IMR-90 (cell line): Measurements from ENCODE around the gene NELFE. TPM values are rescaled to one million over a fixed set of nuclear protein-coding genes. Genes with fewer than 3 reads are reported as not detected.
A peak's percentile ranks its signal among the peaks of the same experiment; 100 is the strongest.

Source experiments
- ATAC-seq: fragments of 200-7000 bp; cut with Tn5 transposase; 2 replicates; pipeline ENCODE4 v1.9.1; 2020; ENCODE audit warnings: low read depth, mild to moderate bottlenecking, moderate library complexity
- BruUV-seq: library from RNA; stranded (reverse); fragments of 400-500 nt; replicated peaks from 2 replicates; lab custom pipeline; 2021; lab: Mats Ljungman, UMichigan
- CTCF ChIA-PET: fragments of 300-600 bp; formaldehyde crosslinking; extraction: SDS; loops from one replicate; lab custom pipeline; 2021; ENCODE audit warnings: antibody characterized with exemption; lab: Yijun Ruan, JAX
- POLR2A ChIA-PET: fragments of 300-600 bp; sonication (Branson Sonifier 250); formaldehyde crosslinking; loops from one replicate; lab custom pipeline; 2022; ENCODE audit warnings: antibody characterized with exemption; ENCODE audit not compliant: unreplicated experiment; lab: Charles Lee
- DNase-seq: peaks from one replicate; pipeline ENCODE4 v3.0.0; 2013
- H2AFZ ChIP-seq: replicated peaks from 2 replicates; pipeline ENCODE3; 2013; ENCODE audit warnings: low read length, mild to moderate bottlenecking; ENCODE audit not compliant: poor library complexity
- H2AK5ac ChIP-seq: 2 replicates; pipeline ENCODE4 v1.6.1; 2013; ENCODE audit warnings: low read depth, low read length, inconsistent platforms
- H2AK9ac ChIP-seq: replicated peaks from 2 replicates; pipeline ENCODE3; 2013; ENCODE audit warnings: mild to moderate bottlenecking, low read depth, low read length, moderate library complexity; ENCODE audit not compliant: poor library complexity
- H2BK120ac ChIP-seq: 2 replicates; pipeline ENCODE4 v1.6.1; 2013; ENCODE audit warnings: low read depth, low read length, inconsistent platforms
- H2BK15ac ChIP-seq: 3 replicates; pipeline ENCODE4 v1.6.1; 2013; ENCODE audit warnings: low read depth, low read length, inconsistent platforms
- H2BK20ac ChIP-seq: 2 replicates; pipeline ENCODE4 v1.6.1; 2013; ENCODE audit warnings: low read depth, mild to moderate bottlenecking, inconsistent platforms, low read length, moderate library complexity
- H2BK5ac ChIP-seq: 2 replicates; pipeline ENCODE4 v1.6.1; 2013; ENCODE audit warnings: mild to moderate bottlenecking, low read depth, low read length, inconsistent platforms; ENCODE audit not compliant: poor library complexity, severe bottlenecking
- H3K14ac ChIP-seq: replicated peaks from 2 replicates; pipeline ENCODE4 v1.6.1; 2013; ENCODE audit warnings: low read depth, low read length, inconsistent platforms
- H3K18ac ChIP-seq: 2 replicates; pipeline ENCODE4 v1.6.1; 2013; ENCODE audit warnings: low read depth, low read length, control low read depth
- H3K23ac ChIP-seq: 2 replicates; pipeline ENCODE4 v1.6.1; 2013; ENCODE audit warnings: low read depth, low read length, inconsistent platforms
- H3K27ac ChIP-seq: 2 replicates; pipeline ENCODE4 v1.5.1; 2013; ENCODE audit warnings: mild to moderate bottlenecking, control low read depth, low read length; ENCODE audit not compliant: insufficient read depth
- H3K27me3 ChIP-seq: 2 replicates; pipeline ENCODE4 v1.6.1; 2013; ENCODE audit warnings: low read length; ENCODE audit not compliant: control insufficient read depth, insufficient read depth
- H3K36me3 ChIP-seq: 2 replicates; pipeline ENCODE4 v1.6.1; 2013; ENCODE audit warnings: low read length, mixed read lengths; ENCODE audit not compliant: control insufficient read depth, insufficient read depth
- H3K4ac ChIP-seq: 2 replicates; pipeline ENCODE4 v1.6.1; 2013; ENCODE audit warnings: low read depth, low read length, inconsistent platforms
- H3K4me1 ChIP-seq: 2 replicates; pipeline ENCODE4 v1.6.1; 2013; ENCODE audit warnings: low read length, mixed read lengths; ENCODE audit not compliant: control insufficient read depth, insufficient read depth
- H3K4me2 ChIP-seq: 2 replicates; pipeline ENCODE4 v1.6.1; 2013; ENCODE audit warnings: low read depth, mild to moderate bottlenecking, control low read depth, low read length, moderate library complexity
- H3K4me3 ChIP-seq: 2 replicates; pipeline ENCODE4 v1.5.1; 2013; ENCODE audit warnings: low read depth, mild to moderate bottlenecking, control low read depth, low read length, moderate library complexity; ENCODE audit not compliant: insufficient read depth
- H3K56ac ChIP-seq: 2 replicates; pipeline ENCODE4 v1.6.1; 2013; ENCODE audit warnings: low read length, inconsistent platforms; ENCODE audit not compliant: insufficient read depth; ENCODE audit errors: extremely low read depth
- H3K79me1 ChIP-seq, 2 experiments: 2 replicates each; pipeline ENCODE4 v1.6.1; 2013; ENCODE audit warnings: low read length in 2 of 2, inconsistent platforms in 1 of 2, low read depth in 1 of 2
- H3K9ac ChIP-seq: 2 replicates; pipeline ENCODE4 v1.6.1; 2013; ENCODE audit warnings: low read depth, low read length, control low read depth
- H3K9me1 ChIP-seq: 2 replicates; pipeline ENCODE4 v1.6.1; 2013; ENCODE audit warnings: low read length, inconsistent platforms; ENCODE audit not compliant: insufficient read depth
- H3K9me3 ChIP-seq: 2 replicates; pipeline ENCODE4 v1.6.1; 2013; ENCODE audit warnings: low read length; ENCODE audit not compliant: control insufficient read depth, insufficient read depth
- H4K20me1 ChIP-seq: 2 replicates; pipeline ENCODE4 v1.6.1; 2013; ENCODE audit warnings: low read length, inconsistent platforms; ENCODE audit not compliant: insufficient read depth
- H4K5ac ChIP-seq: 2 replicates; pipeline ENCODE4 v1.6.1; 2013; ENCODE audit warnings: mild to moderate bottlenecking, low read depth, low read length, control low read depth
- H4K8ac ChIP-seq, 2 experiments: 2 replicates each; pipeline ENCODE4 v1.6.1; 2013; ENCODE audit warnings: low read depth in 2 of 2, low read length in 2 of 2, control low read depth in 1 of 2, inconsistent platforms in 1 of 2
- H4K91ac ChIP-seq: 2 replicates; pipeline ENCODE4 v1.6.1; 2013; ENCODE audit warnings: low read depth, low read length, inconsistent platforms; ENCODE audit not compliant: insufficient read depth
- BHLHE40 ChIP-seq: fragments of 150-350 bp; IDR thresholded peaks from 2 replicates; pipeline ENCODE4 v1.6.1; 2016; ENCODE audit warnings: mild to moderate bottlenecking, low read depth, low read length
- CEBPB ChIP-seq: IDR thresholded peaks from 2 replicates; pipeline ENCODE4 v1.6.1; 2012; ENCODE audit warnings: low read depth, low read length, improper control_type of control experiment
- CHD1 ChIP-seq: IDR thresholded peaks from 2 replicates; pipeline ENCODE4 v1.6.1; 2012; ENCODE audit warnings: low read depth, low read length, improper control_type of control experiment
- CTCF ChIP-seq: conservative IDR thresholded peaks from 2 replicates; pipeline ENCODE4 v1.5.1; 2012; ENCODE audit warnings: mild to moderate bottlenecking, low read depth, low read length, improper control_type of control experiment
- FOS ChIP-seq: fragments of 150-350 bp; IDR thresholded peaks from 2 replicates; pipeline ENCODE4 v1.6.1; 2016; ENCODE audit warnings: low read depth, low read length
- MAFK ChIP-seq: IDR thresholded peaks from 2 replicates; pipeline ENCODE4 v1.6.1; 2012; ENCODE audit warnings: low read depth, low read length, improper control_type of control experiment
- MAZ ChIP-seq: IDR thresholded peaks from 2 replicates; pipeline ENCODE4 v1.6.1; 2012; ENCODE audit warnings: low read depth, mild to moderate bottlenecking, low read length, improper control_type of control experiment, moderate library complexity, borderline replicate concordance
- MXI1 ChIP-seq: IDR thresholded peaks from 2 replicates; pipeline ENCODE4 v1.6.1; 2012; ENCODE audit warnings: low read depth, mild to moderate bottlenecking, low read length, moderate library complexity, borderline replicate concordance
- NFE2L2 ChIP-seq: fragments of 150-350 bp; IDR thresholded peaks from 2 replicates; pipeline ENCODE4 v1.6.1; 2016; ENCODE audit warnings: low read depth, mild to moderate bottlenecking, low read length
- POLR2A ChIP-seq: IDR thresholded peaks from 2 replicates; pipeline ENCODE4 v1.6.1; 2012; ENCODE audit warnings: mild to moderate bottlenecking, low read depth, low read length
- RAD21 ChIP-seq: IDR thresholded peaks from 2 replicates; pipeline ENCODE4 v1.6.1; 2012; ENCODE audit warnings: low read length, improper control_type of control experiment
- RCOR1 ChIP-seq: IDR thresholded peaks from 2 replicates; pipeline ENCODE4 v1.6.1; 2012; ENCODE audit warnings: mild to moderate bottlenecking, low read length, improper control_type of control experiment; ENCODE audit not compliant: insufficient replicate concordance
- RFX5 ChIP-seq: IDR thresholded peaks from 2 replicates; pipeline ENCODE4 v1.8.0; 2012; ENCODE audit warnings: low read depth, mild to moderate bottlenecking, low read length, moderate library complexity
- SMC3 ChIP-seq: fragments of 150-350 bp; IDR thresholded peaks from 2 replicates; pipeline ENCODE4 v1.6.1; 2016; ENCODE audit warnings: low read depth, mild to moderate bottlenecking, antibody characterized with exemption, low read length, moderate library complexity
- USF2 ChIP-seq: fragments of 150-350 bp; IDR thresholded peaks from 2 replicates; pipeline ENCODE4 v1.6.1; 2017; ENCODE audit warnings: mild to moderate bottlenecking, antibody characterized with exemption, low read length, low read depth
- WGBS, 2 experiments: methylation state at CpG; one replicate each; pipeline versions ENCODE4 v1.1.5 to v1.1.7; 2013; ENCODE audit warnings: missing lambda C conversion rate in 2 of 2; ENCODE audit not compliant: insufficient read length in 1 of 2; ENCODE audit errors: extremely low coverage in 2 of 2; 5-methylcytosine and 5-hydroxymethylcytosine counted together
- dilution Hi-C: fragments of 300-500 bp; cut with HindIII; formaldehyde crosslinking; loops from one replicate; pipeline ENCODE4 v1.14.3; 2018; ENCODE audit warnings: low sequenced_read_pairs; ENCODE audit not compliant: unreplicated experiment
- in situ Hi-C: fragments of 300-500 bp; cut with MboI; formaldehyde crosslinking; loops from 3 replicates; pipeline ENCODE4 v1.14.3; 2019; ENCODE audit warnings: low sequenced_read_pairs, inconsistent platforms, mixed read lengths
- intact Hi-C: fragments of 100-400 bp; cut with micrococcal nuclease; formaldehyde crosslinking; loops from 2 replicates; pipeline ENCODE4 v1.10.0; 2022
- polyA plus RNA-seq, 3 experiments: library from polyadenylated mRNA; depleted of rRNA; stranded (reverse); fragments of >200 nt; gene quantifications; 2 replicates each; pipeline ENCODE4 v1.2.3, GENCODE V29; 2012; ENCODE audit warnings: low replicate concordance in 1 of 3
- total RNA-seq: library from RNA; depleted of rRNA; stranded (reverse); fragments of >200 nt; gene quantifications from 2 replicates; pipeline ENCODE4 v1.2.3, GENCODE V29; 2012

The NELFE gene
- total and polyA plus RNA-seq, 2 of the 4 experiments (the other 2 are of a cell fraction), result 63.6 to 76.0 TPM

- Histone ChIP-seq H3K4me2 (no peak overlapping the region), H4K91ac (peak overlapping the region; percentile 42; the same call in 1 of the 2 replicates), H3K23ac (no peak overlapping the region), H3K56ac (no peak overlapping the region), H2BK15ac (no peak overlapping the region), H2BK5ac (no peak overlapping the region), H3K27ac (no peak overlapping the region), H2AK9ac (peak overlapping the region; percentile 52), H4K5ac (no peak overlapping the region), H3K27me3 (no peaks in the 10 kb centered on the region), H3K36me3 (peaks cover 44% of the 10 kb centered on the region), H2AK5ac (peak overlapping the region; percentile 72; the same call in 1 of the 2 replicates), H3K9ac (no peak overlapping the region), H3K79me1 (peaks cover 7 to 9% of the 10 kb centered on the region in 2 experiments), H3K14ac (no peak overlapping the region), H3K18ac (no peak overlapping the region), H4K8ac (no peak overlapping the region; a peak in 1 of 4 replicates), H3K9me3 (no peaks in the 10 kb centered on the region), H4K20me1 (0 out of 2 replicates have a peak, but pooled peaks cover 5% of the 10 kb centered on the region), H3K4me1 (peaks cover 6% of the 10 kb centered on the region), H2AFZ (peak overlapping the region; percentile 47), H3K4ac (no peak overlapping the region; the same call in 1 of the 2 replicates), H3K4me3 (no peak overlapping the region), H3K9me1 (peaks cover 9% of the 10 kb centered on the region; the same call in 1 of the 2 replicates), H2BK120ac (no peak overlapping the region), H2BK20ac (no peak overlapping the region)
- WGBS, 2 experiments, result 33% methylated on average over 1 of the region's 5 CpGs; no CpG with 5 or more reads in 1 of the 2 experiments
- ATAC-seq (peak; percentile 96), DNase-seq (peak; percentile 63)
- in situ Hi-C loops, result no loop called here
- intact Hi-C loops, result loop anchor here (1.0 to 5.0 kb wide), 5 partner anchors 50 to 405 kb away; partner anchors contain the start of genes ATP6V1G2, EHMT2, NFKBIL1 and ZBTB12
- dilution Hi-C loops, result no loop called here
- CTCF ChIA-PET, result interaction anchor here (0.7 to 2.4 kb wide), 7 partner anchors 12 to 271 kb away, joined by 3 to 10 read pairs (median 4); no protein-coding TSS in a partner anchor
- POLR2A ChIA-PET, result interaction anchor here (0.6 to 1.3 kb wide), 3 partner anchors 20 to 125 kb away, joined by 3 to 4 read pairs (median 3); partner anchors contain the start of genes DXO and EHMT2
- no TSS peak for BruUV-seq
- TF ChIP-seq RFX5 (no peak), FOS (no peak), MXI1 (no peak), MAFK (no peak), CTCF (peak; percentile 84), BHLHE40 (no peak), USF2 (no peak), RCOR1 (no peak), SMC3 (peak; percentile 95), POLR2A (no peak), RAD21 (peak; percentile 83), NFE2L2 (no peak), MAZ (peak; percentile 77; the same call in 1 of the 2 replicates), CEBPB (no peak), CHD1 (no peak)
Observed at GRCh38 chr6:31952140-31952805, 6.5 kb downstream of the NELFE start.
